GM12878 (cell line): ENCODE results near the gene PRR5L. TPM values are rescaled to one million over a fixed set of nuclear protein-coding genes. Genes with fewer than 3 reads are reported as not detected.

ENCODE experiments used
- ATAC-seq: fragments of 200-7000 bp; cut with Tn5 transposase; 3 replicates; pipeline ENCODE4 v1.9.1; 2020; ENCODE audit warnings: mild to moderate bottlenecking, moderate library complexity
- BruUV-seq: library from RNA; stranded (reverse); fragments of 400-500 nt; replicated peaks from 2 replicates; lab custom pipeline; 2021; lab: Mats Ljungman, UMichigan
- CTCF ChIA-PET: fragments of 300-600 bp; sonication (Branson Sonifier 250); formaldehyde crosslinking; extraction: SDS; loops from one replicate; lab custom pipeline; 2021; ENCODE audit warnings: inconsistent platforms; lab: Yijun Ruan, JAX
- POLR2A ChIA-PET: fragments of 350-600 bp; formaldehyde crosslinking; extraction: SDS; loops from one replicate; lab custom pipeline; 2021; ENCODE audit warnings: inconsistent platforms; lab: Charles Lee
- RAD21 ChIA-PET: fragments of 300-600 bp; sonication (Branson Sonifier 250); formaldehyde crosslinking; loops from one replicate; lab custom pipeline; 2023; ENCODE audit warnings: antibody characterized with exemption; ENCODE audit not compliant: unreplicated experiment; lab: Charles Lee
- SMC1A ChIA-PET: fragments of 300-600 bp; sonication (Branson Sonifier 250); formaldehyde crosslinking; loops from one replicate; lab custom pipeline; 2023; ENCODE audit not compliant: unreplicated experiment, uncharacterized antibody; lab: Charles Lee
- DNase-seq: peaks from one replicate; pipeline ENCODE4 v3.0.0-alpha.2; 2011; ENCODE audit warnings: low read depth, low spot score
- FAIRE-seq: peaks from 3 replicates; lab custom pipeline; 2011; peaks lifted over from hg19 to GRCh38; lab: Jason Lieb, UNC
- H2AFZ ChIP-seq: 2 replicates; pipeline ENCODE4 v1.6.0; 2011; ENCODE audit warnings: low read depth, low read length, control low read depth; ENCODE audit not compliant: control insufficient read depth
- H3K27ac ChIP-seq: 2 replicates; pipeline ENCODE4 v1.5.1; 2011; ENCODE audit warnings: control low read depth; ENCODE audit not compliant: control insufficient read depth, insufficient read depth
- H3K27me3 ChIP-seq, 2 experiments: replicated peaks in 1 of 2; 2 replicates each; pipeline versions ENCODE4 v1.6.0 to v1.6.1; 2011; ENCODE audit warnings: low read length in 1 of 2; ENCODE audit not compliant: control insufficient read depth in 2 of 2, insufficient read depth in 2 of 2
- H3K36me3 ChIP-seq, 2 experiments: 2 replicates each; pipeline ENCODE4 v1.5.1; 2011; ENCODE audit warnings: low read length in 1 of 2; ENCODE audit not compliant: control insufficient read depth in 2 of 2, insufficient read depth in 2 of 2
- H3K4me1 ChIP-seq: 2 replicates; pipeline ENCODE4 v1.6.1; 2011; ENCODE audit warnings: mild to moderate bottlenecking, low read length, moderate library complexity, mixed read lengths; ENCODE audit not compliant: control insufficient read depth, insufficient read depth
- H3K4me2 ChIP-seq: 2 replicates; pipeline ENCODE4 v1.6.0; 2011; ENCODE audit warnings: control low read depth; ENCODE audit not compliant: control insufficient read depth, insufficient read depth
- H3K4me3 ChIP-seq: fragments of 200-600 bp; sonication (generic); 2 replicates; pipeline ENCODE4 v1.5.1; 2016
- H3K79me2 ChIP-seq: 2 replicates; pipeline ENCODE4 v1.6.0; 2011; ENCODE audit warnings: low read length; ENCODE audit not compliant: control insufficient read depth, insufficient read depth
- H3K9ac ChIP-seq: 2 replicates; pipeline ENCODE4 v1.8.0; 2011; ENCODE audit warnings: low read length, control low read depth, mixed read lengths; ENCODE audit not compliant: control insufficient read depth, insufficient read depth
- H3K9me3 ChIP-seq: replicated peaks from 3 replicates; pipeline ENCODE4 v1.5.1; 2011; ENCODE audit warnings: mild to moderate bottlenecking, low read length; ENCODE audit not compliant: control insufficient read depth, insufficient read depth
- H4K20me1 ChIP-seq: 2 replicates; pipeline ENCODE4 v1.6.0; 2011; ENCODE audit not compliant: control insufficient read depth, insufficient read depth
- ASH2L ChIP-seq: fragments of 300-600, 200-600 bp; sonication (generic); IDR thresholded peaks from 2 replicates; pipeline ENCODE4 v1.6.1; 2017; ENCODE audit warnings: low read depth, mild to moderate bottlenecking, borderline replicate concordance
- CBX5 ChIP-seq: sonication (generic); IDR thresholded peaks from 2 replicates; pipeline ENCODE4 v1.6.1; 2016; ENCODE audit warnings: low read depth, moderate library complexity, mild to moderate bottlenecking, inconsistent platforms
- ETV6 ChIP-seq, 2 experiments: fragments of 450-650 bp in 1 of 2; IDR thresholded peaks in 1 of 2; conservative IDR thresholded peaks in 1 of 2; 2 replicates each; pipeline ENCODE4 v1.6.1; 2014; ENCODE audit warnings: antibody characterized with exemption in 1 of 2, borderline replicate concordance in 1 of 2, low read depth in 1 of 2, mild to moderate bottlenecking in 1 of 2, moderate library complexity in 1 of 2
- EZH2 ChIP-seq: IDR thresholded peaks from 2 replicates; pipeline ENCODE4 v1.6.1; 2012; ENCODE audit warnings: low read depth, mild to moderate bottlenecking, control low read depth, inconsistent platforms, low read length, borderline replicate concordance; ENCODE audit not compliant: control insufficient read depth
- FOXM1 ChIP-seq: IDR thresholded peaks from 2 replicates; pipeline ENCODE4 v1.6.1; 2012; ENCODE audit warnings: low read depth, mild to moderate bottlenecking, inconsistent platforms, low read length, moderate library complexity
- IKZF1 ChIP-seq: fragments of 450-650 bp; conservative IDR thresholded peaks from 2 replicates; pipeline ENCODE4 v1.6.1; 2017; ENCODE audit warnings: antibody characterized with exemption, mild to moderate bottlenecking
- JUNB ChIP-seq: IDR thresholded peaks from 2 replicates; pipeline ENCODE4 v1.6.1; 2016; ENCODE audit warnings: antibody characterized with exemption, mild to moderate bottlenecking
- KDM1A ChIP-seq: fragments of 200-600 bp; sonication (generic); IDR thresholded peaks from 2 replicates; pipeline ENCODE4 v1.6.1; 2016; ENCODE audit warnings: borderline replicate concordance
- NR2C2 ChIP-seq: IDR thresholded peaks from 2 replicates; pipeline ENCODE4 v1.6.1; 2011; ENCODE audit warnings: borderline replicate concordance, low read depth; ENCODE audit not compliant: control insufficient read depth, insufficient read length
- PAX5 ChIP-seq: IDR thresholded peaks from 2 replicates; pipeline ENCODE4 v1.6.1; 2011; ENCODE audit warnings: low read depth, low read length, borderline replicate concordance
- PML ChIP-seq: IDR thresholded peaks from 2 replicates; pipeline ENCODE4 v1.6.1; 2012; ENCODE audit warnings: low read length, inconsistent platforms
- POLR2A ChIP-seq: IDR thresholded peaks from 2 replicates; pipeline ENCODE4 v1.6.1; 2011; ENCODE audit warnings: low read depth, mild to moderate bottlenecking, low read length
- RAD51 ChIP-seq: fragments of 450-650 bp; IDR thresholded peaks from 2 replicates; pipeline ENCODE4 v1.6.1; 2016; ENCODE audit warnings: moderate library complexity, mild to moderate bottlenecking, inconsistent platforms
- RB1 ChIP-seq: fragments of 450-650 bp; formaldehyde crosslinking; IDR thresholded peaks from 2 replicates; pipeline ENCODE4 v1.6.1; 2017; ENCODE audit warnings: mild to moderate bottlenecking, borderline replicate concordance
- TCF7 ChIP-seq: IDR thresholded peaks from 2 replicates; pipeline ENCODE4 v1.6.1; 2014; ENCODE audit warnings: antibody characterized with exemption, borderline replicate concordance
- WGBS: methylation state at CpG from one replicate; pipeline ENCODE4 v1.1.6; 2016; ENCODE audit warnings: low lambda C conversion rate; ENCODE audit not compliant: insufficient replicate concordance, insufficient coverage; ENCODE audit errors: missing lambda C conversion rate; 5-methylcytosine and 5-hydroxymethylcytosine counted together
- in situ Hi-C: fragments of 300-500 bp; cut with MboI; formaldehyde crosslinking; loops from 9 replicates; pipeline ENCODE4 v1.14.3; 2018; ENCODE audit warnings: mixed read lengths
- intact Hi-C: fragments of 100-400 bp; cut with micrococcal nuclease; formaldehyde crosslinking; loops from one replicate; pipeline ENCODE4 v1.14.2; 2022; ENCODE audit not compliant: unreplicated experiment
- polyA plus RNA-seq, 11 experiments: library from polyadenylated mRNA; depleted of rRNA in 4 of 11; unstranded in 6 of 11; stranded (reverse) in 5 of 11; fragments of >200 nt; fragmentation: Nextera tagmentation in 4 of 11; fragmentation: Illumina TruSeq in 1 of 11; extraction: Ambion mirVana in 4 of 11; extraction: Trizol in 1 of 11; gene quantifications; 1 replicate in 1 of 11; 2 replicates in 10 of 11; pipeline versions ENCODE4 v1.2.1 to v1.2.3, GENCODE V29; 2011 to 2016; ENCODE audit warnings: inconsistent platforms in 2 of 11, missing spikeins in 2 of 11, low read depth in 1 of 11
- total RNA-seq, 4 experiments: library from RNA; depleted of rRNA in 3 of 4; stranded (reverse); fragments of >200 nt in 3 of 4; fragmentation: Illumina TruSeq in 1 of 4; extraction: Trizol in 1 of 4; gene quantifications; 2 replicates each; pipeline versions ENCODE4 v1.2.1 to v1.2.3, GENCODE V29; 2013 to 2021
- TF ChIP-seq, protein P1 (sequence below): IDR thresholded peaks from 2 replicates; pipeline ENCODE4 v1.6.1; 2012; ENCODE audit warnings: low read depth, low read length, improper control_type of control experiment
- TF ChIP-seq, protein P2 (sequence below): IDR thresholded peaks from 2 replicates; pipeline ENCODE4 v1.6.1; 2012; ENCODE audit warnings: low read length, inconsistent platforms
- TF ChIP-seq, protein P3 (sequence below): IDR thresholded peaks from 2 replicates; pipeline ENCODE4 v1.6.1; 2011; ENCODE audit warnings: low read depth, mild to moderate bottlenecking, low read length, moderate library complexity, borderline replicate concordance; ENCODE audit errors: extremely low read depth

PRR5L gene
- total and polyA plus RNA-seq, 10 of the 15 experiments (the other 5 are each of a cell fraction or from before 2014, with no cell fraction given), result 0.11 to 4.2 (median 0.67) TPM; not detected in 1

DNA sequence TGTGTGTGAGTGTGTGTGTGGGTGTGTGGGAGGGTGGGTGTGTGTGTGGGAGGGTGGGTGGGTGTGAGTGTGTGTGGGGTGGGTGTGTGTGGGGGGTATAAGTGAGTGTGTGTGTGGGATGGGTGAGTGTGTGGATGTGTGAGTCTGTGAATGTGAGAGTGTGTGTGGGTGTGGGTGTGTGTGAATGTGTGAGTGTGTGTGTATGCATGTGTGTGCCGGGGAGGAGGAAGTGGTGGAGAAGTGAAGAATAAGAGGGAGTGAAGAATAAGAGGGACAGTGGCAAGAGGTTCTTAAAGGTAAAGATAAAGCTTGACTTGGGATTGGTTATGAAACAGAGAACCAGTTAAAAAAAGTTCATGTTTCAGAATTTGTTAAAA lies 54.0 kb downstream of the PRR5L start:
- no peaks in the 10 kb centered on the region for H4K20me1 ChIP-seq

More for the DNA sequence above, 54.0 kb downstream of the PRR5L start:
- H3K36me3 ChIP-seq, result no peaks in the 10 kb centered on the region
- in situ Hi-C loops (no loop called here), intact Hi-C loops (no loop called here)
- no TSS peak for BruUV-seq
- peaks cover 17% of the 10 kb centered on the region for H3K4me1 ChIP-seq
- ChIA-PET SMC1A (no interaction called here), POLR2A (interaction anchor here (0.6 kb wide), 1 partner anchor 104 kb away, joined by 3 read pairs; no protein-coding TSS in a partner anchor), CTCF (interaction anchor here (0.8 kb wide), 1 partner anchor 446 kb away, joined by 3 read pairs; no protein-coding TSS in a partner anchor), RAD21 (no interaction called here)
- no peak for TF ChIP-seq IKZF1
- no peak for TF ChIP-seq POLR2A
- no peak for TF ChIP-seq EZH2
- TF ChIP-seq, protein P1, sequence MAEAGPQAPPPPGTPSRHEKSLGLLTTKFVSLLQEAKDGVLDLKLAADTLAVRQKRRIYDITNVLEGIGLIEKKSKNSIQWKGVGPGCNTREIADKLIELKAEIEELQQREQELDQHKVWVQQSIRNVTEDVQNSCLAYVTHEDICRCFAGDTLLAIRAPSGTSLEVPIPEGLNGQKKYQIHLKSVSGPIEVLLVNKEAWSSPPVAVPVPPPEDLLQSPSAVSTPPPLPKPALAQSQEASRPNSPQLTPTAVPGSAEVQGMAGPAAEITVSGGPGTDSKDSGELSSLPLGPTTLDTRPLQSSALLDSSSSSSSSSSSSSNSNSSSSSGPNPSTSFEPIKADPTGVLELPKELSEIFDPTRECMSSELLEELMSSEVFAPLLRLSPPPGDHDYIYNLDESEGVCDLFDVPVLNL, result no peak
- no peak for TF ChIP-seq FOXM1
- TF ChIP-seq ASH2L, result no peak
- TF ChIP-seq, protein P2, sequence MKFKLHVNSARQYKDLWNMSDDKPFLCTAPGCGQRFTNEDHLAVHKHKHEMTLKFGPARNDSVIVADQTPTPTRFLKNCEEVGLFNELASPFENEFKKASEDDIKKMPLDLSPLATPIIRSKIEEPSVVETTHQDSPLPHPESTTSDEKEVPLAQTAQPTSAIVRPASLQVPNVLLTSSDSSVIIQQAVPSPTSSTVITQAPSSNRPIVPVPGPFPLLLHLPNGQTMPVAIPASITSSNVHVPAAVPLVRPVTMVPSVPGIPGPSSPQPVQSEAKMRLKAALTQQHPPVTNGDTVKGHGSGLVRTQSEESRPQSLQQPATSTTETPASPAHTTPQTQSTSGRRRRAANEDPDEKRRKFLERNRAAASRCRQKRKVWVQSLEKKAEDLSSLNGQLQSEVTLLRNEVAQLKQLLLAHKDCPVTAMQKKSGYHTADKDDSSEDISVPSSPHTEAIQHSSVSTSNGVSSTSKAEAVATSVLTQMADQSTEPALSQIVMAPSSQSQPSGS, result no peak
- TF ChIP-seq NR2C2, result no peak
- no peak for TF ChIP-seq PAX5
- TF ChIP-seq RAD51, result no peak
- TF ChIP-seq ETV6 (conservative IDR thresholded peaks at IDR 0.05 in 1 of 2, IDR thresholded peaks at IDR 0.05 in 1 of 2; ENCODE audit: borderline replicate concordance in 1 of 2, low read depth in 1 of 2), result no peak
- no peak for TF ChIP-seq JUNB
- TF ChIP-seq, protein P3, sequence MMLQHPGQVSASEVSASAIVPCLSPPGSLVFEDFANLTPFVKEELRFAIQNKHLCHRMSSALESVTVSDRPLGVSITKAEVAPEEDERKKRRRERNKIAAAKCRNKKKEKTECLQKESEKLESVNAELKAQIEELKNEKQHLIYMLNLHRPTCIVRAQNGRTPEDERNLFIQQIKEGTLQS, result no peak
- TF ChIP-seq CBX5, result no peak
- no peak for TF ChIP-seq RB1
- TF ChIP-seq TCF7, result no peak
- no peak for TF ChIP-seq KDM1A
- TF ChIP-seq PML, result no peak
- H2AFZ ChIP-seq, result no peak overlapping the region
- no peak for ATAC-seq
- H3K79me2 ChIP-seq, result no peaks in the 10 kb centered on the region
- no peaks in the 10 kb centered on the region for H3K9me3 ChIP-seq
- DNase-seq, result no peak
- H3K4me3 ChIP-seq, result no peak overlapping the region
- H3K9ac ChIP-seq, result no peak overlapping the region
- FAIRE-seq, result no peak
- no peak overlapping the region for H3K4me2 ChIP-seq
- no peaks in the 10 kb centered on the region for H3K27me3 ChIP-seq
- 0% methylated on average over 1 of the region's 1 CpG for WGBS
- no peak overlapping the region for H3K27ac ChIP-seq
